Esophagus muscularis mucosa (tissue), 4 donors: Measurements from ENCODE around the gene MBP.

Source experiments
- EP300 ChIP-seq: sonication (generic); formaldehyde crosslinking; IDR thresholded peaks from one replicate; pipeline ENCODE4 v1.6.1; 2017; ENCODE audit warnings: antibody characterized with exemption
- POLR2A ChIP-seq: fragments of 450-650 bp; IDR thresholded peaks from one replicate; pipeline ENCODE4 v1.6.1; 2017; ENCODE audit warnings: antibody characterized with exemption, moderate library complexity, mild to moderate bottlenecking, low read depth
- POLR2AphosphoS5 ChIP-seq, 2 donors: sonication (generic); formaldehyde crosslinking; IDR thresholded peaks; one replicate each; pipeline ENCODE4 v1.6.1; 2017; ENCODE audit warnings: antibody characterized with exemption in 2 of 2
- TF ChIP-seq, protein P1 (sequence below), 3 experiments: fragments of 200-600 bp in 2 of 3; fragments of 450-650 bp in 1 of 3; sonication (generic) in 2 of 3; IDR thresholded peaks; one replicate each; pipeline ENCODE4 v1.5.1; 2017 to 2019; ENCODE audit warnings: antibody characterized with exemption in 3 of 3, mild to moderate bottlenecking in 2 of 3, moderate library complexity in 1 of 3

DNA sequence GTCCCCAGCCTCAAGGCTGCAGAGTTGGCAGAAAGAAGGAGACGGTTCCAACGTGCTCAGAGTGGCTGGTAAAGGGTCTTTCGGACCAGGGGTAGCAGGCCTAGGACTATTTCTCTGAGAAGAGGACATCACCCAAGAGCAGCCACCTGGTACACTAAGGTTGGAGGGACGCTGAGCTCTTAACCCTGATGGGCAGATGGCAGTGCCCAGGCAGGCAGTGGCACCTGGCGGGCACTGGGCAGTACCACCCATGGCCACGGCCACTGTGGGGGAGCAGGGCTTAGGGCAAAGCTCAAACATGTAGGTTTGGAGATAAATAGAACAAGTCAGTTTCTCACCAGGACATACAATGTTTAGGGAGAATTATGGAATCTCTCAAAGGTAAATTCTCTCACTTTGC, 53.5 kb downstream of the MBP start:
- no peak for TF ChIP-seq POLR2AphosphoS5 (IDR thresholded peaks at IDR 0.05)
- TF ChIP-seq, protein P1, sequence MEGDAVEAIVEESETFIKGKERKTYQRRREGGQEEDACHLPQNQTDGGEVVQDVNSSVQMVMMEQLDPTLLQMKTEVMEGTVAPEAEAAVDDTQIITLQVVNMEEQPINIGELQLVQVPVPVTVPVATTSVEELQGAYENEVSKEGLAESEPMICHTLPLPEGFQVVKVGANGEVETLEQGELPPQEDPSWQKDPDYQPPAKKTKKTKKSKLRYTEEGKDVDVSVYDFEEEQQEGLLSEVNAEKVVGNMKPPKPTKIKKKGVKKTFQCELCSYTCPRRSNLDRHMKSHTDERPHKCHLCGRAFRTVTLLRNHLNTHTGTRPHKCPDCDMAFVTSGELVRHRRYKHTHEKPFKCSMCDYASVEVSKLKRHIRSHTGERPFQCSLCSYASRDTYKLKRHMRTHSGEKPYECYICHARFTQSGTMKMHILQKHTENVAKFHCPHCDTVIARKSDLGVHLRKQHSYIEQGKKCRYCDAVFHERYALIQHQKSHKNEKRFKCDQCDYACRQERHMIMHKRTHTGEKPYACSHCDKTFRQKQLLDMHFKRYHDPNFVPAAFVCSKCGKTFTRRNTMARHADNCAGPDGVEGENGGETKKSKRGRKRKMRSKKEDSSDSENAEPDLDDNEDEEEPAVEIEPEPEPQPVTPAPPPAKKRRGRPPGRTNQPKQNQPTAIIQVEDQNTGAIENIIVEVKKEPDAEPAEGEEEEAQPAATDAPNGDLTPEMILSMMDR (IDR thresholded peaks at IDR 0.05) = no peak
- TF ChIP-seq POLR2A = no peak
- no peak for TF ChIP-seq EP300
